ENCODE data around the gene FRMD3. TPM values are rescaled to one million over a fixed set of nuclear protein-coding genes. Genes with fewer than 3 reads are reported as not detected.

Gene FRMD3
- total and polyA plus RNA-seq, 8 donors: 1.3 to 18.0 (median 4.1) TPM

GRCh38 chr9:83257937-83258891 is 280.0 kb downstream of the FRMD3 start:
- peaks cover 0 to 9% (median 2%) of the 10 kb centered on the region in 4 donors for H3K9me3 ChIP-seq
- no peak for DNase-seq
- WGBS, 5 donors: 77 to 85% (median 79%) methylated on average over 5 of the region's 5 CpGs
- H3K4me3 ChIP-seq: no peak overlapping the region
- H3K4me1 ChIP-seq: no peaks in the 10 kb centered on the region
- H3K27ac ChIP-seq: no peak overlapping the region
- intact Hi-C loops (cut with DNase I; ENCODE audit: low total_unique reads): no loop called here
- no peaks in the 10 kb centered on the region for H3K36me3 ChIP-seq
- TF ChIP-seq POLR2AphosphoS5 (IDR thresholded peaks at IDR 0.05) (no peak), EP300 (IDR thresholded peaks at IDR 0.05) (no peak), POLR2A (IDR thresholded peaks at IDR 0.05) (no peak), CTCF (IDR thresholded peaks at IDR 0.05) (no peak)
- no peaks in the 10 kb centered on the region for H3K27me3 ChIP-seq

GRCh38 chr9:83247732-83248131 is 290.5 kb downstream of the FRMD3 start:
- no peak overlapping the region for H3K27ac ChIP-seq
- H3K27me3 ChIP-seq: no peaks in the 10 kb centered on the region
- no peak for DNase-seq
- 83 to 92% (median 91%) methylated on average over 4 of the region's 4 CpGs for WGBS, 5 donors
- peaks cover 0 to 20% (median 6%) of the 10 kb centered on the region in 4 donors for H3K36me3 ChIP-seq
- H3K4me1 ChIP-seq: no peaks in the 10 kb centered on the region
- peaks cover 0 to 25% (median 5%) of the 10 kb centered on the region in 4 donors for H3K9me3 ChIP-seq
- TF ChIP-seq POLR2AphosphoS5 (IDR thresholded peaks at IDR 0.05): no peak
- TF ChIP-seq EP300 (IDR thresholded peaks at IDR 0.05): no peak
- no peak for TF ChIP-seq CTCF (IDR thresholded peaks at IDR 0.05)
- no peak for TF ChIP-seq POLR2A (IDR thresholded peaks at IDR 0.05)
- intact Hi-C loops (cut with DNase I; ENCODE audit: low total_unique reads): no loop called here
- H3K4me3 ChIP-seq: no peak overlapping the region

- DNase-seq: no peak
- TF ChIP-seq EP300 (IDR thresholded peaks at IDR 0.05): no peak
- Histone ChIP-seq H3K4me3 (no peak overlapping the region), H3K27me3 (no peaks in the 10 kb centered on the region), H3K4me1 (no peaks in the 10 kb centered on the region), H3K9me3 (peaks cover 0 to 16% (median 0%) of the 10 kb centered on the region in 4 donors), H3K27ac (no peak overlapping the region), H3K36me3 (peaks cover 0 to 25% (median 6%) of the 10 kb centered on the region in 4 donors)
- 86 to 93% (median 89%) methylated on average over 5 of the region's 5 CpGs for WGBS, 5 donors
- intact Hi-C loops (cut with DNase I; ENCODE audit: low total_unique reads): no loop called here
These were observed 292.1 kb downstream of the FRMD3 start for GRCh38 chr9:83245979-83246659.

- peak in 1 of 2 donors; percentile 52 for DNase-seq
- H3K9me3 ChIP-seq: no peaks in the 10 kb centered on the region
- intact Hi-C loops (cut with DNase I; ENCODE audit: low total_unique reads): no loop called here
- no peak overlapping the region for H3K27ac ChIP-seq
- H3K36me3 ChIP-seq: peaks cover 0 to 16% (median 0%) of the 10 kb centered on the region in 4 donors
- no peak overlapping the region for H3K4me3 ChIP-seq
- H3K4me1 ChIP-seq: peaks cover 0 to 10% (median 4%) of the 10 kb centered on the region in 4 donors
- no peaks in the 10 kb centered on the region for H3K27me3 ChIP-seq
- 72 to 81% (median 79%) methylated on average over 2 of the region's 2 CpGs for WGBS, 5 donors
- TF ChIP-seq POLR2AphosphoS5 (IDR thresholded peaks at IDR 0.05): no peak
- TF ChIP-seq POLR2A (IDR thresholded peaks at IDR 0.05): no peak
- no peak for TF ChIP-seq EP300 (IDR thresholded peaks at IDR 0.05)
- TF ChIP-seq CTCF (IDR thresholded peaks at IDR 0.05): no peak
These were observed 296.1 kb downstream of the FRMD3 start for GRCh38 chr9:83242066-83242465.
